Measurements from ENCODE around the gene PRSS22.
A peak's percentile ranks its signal among the peaks of the same experiment; 100 is the strongest.

PRSS22 gene

GRCh38 chr16:2904100-2904921 lies 46.3 kb upstream of the PRSS22 start:
- H3K9me3 ChIP-seq (ENCODE audit: severe bottlenecking): no peaks in the 10 kb centered on the region
- peak overlapping the region; percentile 88 for H3K27ac ChIP-seq
- H3K4me3 ChIP-seq (ENCODE audit: low read depth, low read length): peak overlapping the region; percentile 71
- TF ChIP-seq CTCF (IDR thresholded peaks at IDR 0.05; ENCODE audit: low read depth, low read length): peak; percentile 84
- peak; percentile 84 for DNase-seq
- no peaks in the 10 kb centered on the region for H3K36me3 ChIP-seq
- H3K27me3 ChIP-seq (ENCODE audit: insufficient read depth, low read depth, severe bottlenecking): no peaks in the 10 kb centered on the region

GRCh38 chr16:2902337-2903130 lies 44.6 kb upstream of the PRSS22 start:
- no peak for DNase-seq
- Histone ChIP-seq H3K36me3 (no peaks in the 10 kb centered on the region), H3K27ac (no peak overlapping the region), H3K9me3 (ENCODE audit: severe bottlenecking) (no peaks in the 10 kb centered on the region), H3K27me3 (ENCODE audit: insufficient read depth, low read depth, severe bottlenecking) (no peaks in the 10 kb centered on the region), H3K4me3 (ENCODE audit: low read depth, low read length) (no peak overlapping the region)
- no peak for TF ChIP-seq CTCF (IDR thresholded peaks at IDR 0.05; ENCODE audit: low read depth, low read length)

- Histone ChIP-seq H3K27me3 (ENCODE audit: insufficient read depth, low read depth, severe bottlenecking) (no peaks in the 10 kb centered on the region), H3K27ac (no peak overlapping the region), H3K4me3 (ENCODE audit: low read depth, low read length) (no peak overlapping the region), H3K9me3 (ENCODE audit: severe bottlenecking) (no peaks in the 10 kb centered on the region), H3K36me3 (peaks cover 7% of the 10 kb centered on the region)
- no peak for TF ChIP-seq CTCF (IDR thresholded peaks at IDR 0.05; ENCODE audit: low read depth, low read length)
- no peak for DNase-seq
These were observed 42.6 kb upstream of the PRSS22 start for GRCh38 chr16:2900526-2901075.

GRCh38 chr16:2899564-2900072 lies 41.6 kb upstream of the PRSS22 start:
- Histone ChIP-seq H3K27ac (no peak overlapping the region), H3K9me3 (ENCODE audit: severe bottlenecking) (no peaks in the 10 kb centered on the region), H3K27me3 (ENCODE audit: insufficient read depth, low read depth, severe bottlenecking) (no peaks in the 10 kb centered on the region), H3K36me3 (peaks cover 7% of the 10 kb centered on the region), H3K4me3 (ENCODE audit: low read depth, low read length) (no peak overlapping the region)
- TF ChIP-seq CTCF (IDR thresholded peaks at IDR 0.05; ENCODE audit: low read depth, low read length): no peak
- no peak for DNase-seq

GRCh38 chr16:2898831-2899563 lies 41.0 kb upstream of the PRSS22 start:
- Histone ChIP-seq H3K4me3 (ENCODE audit: low read depth, low read length) (no peak overlapping the region), H3K27me3 (ENCODE audit: insufficient read depth, low read depth, severe bottlenecking) (no peaks in the 10 kb centered on the region), H3K9me3 (ENCODE audit: severe bottlenecking) (no peaks in the 10 kb centered on the region), H3K36me3 (peaks cover 7% of the 10 kb centered on the region), H3K27ac (no peak overlapping the region)
- TF ChIP-seq CTCF (IDR thresholded peaks at IDR 0.05; ENCODE audit: low read depth, low read length): no peak
- DNase-seq: no peak

All from WERI-Rb-1 (cell line).